H1 (cell line): ENCODE results near the gene PCSK9. TPM values are rescaled to one million over a fixed set of nuclear protein-coding genes. Genes with fewer than 3 reads are reported as not detected.
"Not testable (repeated sequence)": the region's sequence is repeated elsewhere in the genome, so short reads cannot be mapped to it uniquely, and the experiment has no call there.

Experiments used
- CTCF ChIA-PET: fragments of 300-600 bp; sonication (Branson Sonifier 250); formaldehyde crosslinking; loops from one replicate; lab custom pipeline; 2021; ENCODE audit not compliant: partially characterized antibody; lab: Charles Lee
- POLR2A ChIA-PET: fragments of 300-600 bp; sonication (Branson Sonifier 250); formaldehyde crosslinking; loops from one replicate; lab custom pipeline; 2021; ENCODE audit warnings: inconsistent platforms; ENCODE audit not compliant: partially characterized antibody; lab: Charles Lee
- DNase-seq, 2 experiments: peaks; one replicate each; pipeline versions ENCODE4 v3.0.0 to v3.0.0-alpha.2; 2010 to 2022; ENCODE audit warnings: low spot score in 2 of 2, low read depth in 1 of 2, mixed read lengths in 1 of 2
- FAIRE-seq: peaks from 2 replicates; lab custom pipeline; 2011; peaks lifted over from hg19 to GRCh38; lab: Jason Lieb, UNC
- H2AFZ ChIP-seq: 2 replicates; pipeline ENCODE4 v1.8.1; 2012; ENCODE audit warnings: low read length, inconsistent platforms
- H2AK5ac ChIP-seq: 2 replicates; pipeline ENCODE4 v1.6.1; 2013; ENCODE audit warnings: low read depth, low read length
- H2BK120ac ChIP-seq: replicated peaks from 2 replicates; pipeline ENCODE3; 2013; ENCODE audit warnings: low read depth, low read length, inconsistent platforms
- H2BK12ac ChIP-seq: 2 replicates; pipeline ENCODE4 v1.6.1; 2013; ENCODE audit warnings: low read depth, low read length
- H2BK15ac ChIP-seq: 2 replicates; pipeline ENCODE4 v1.6.1; 2013; ENCODE audit warnings: low read length
- H2BK20ac ChIP-seq: 2 replicates; pipeline ENCODE4 v1.6.1; 2013; ENCODE audit warnings: low read length
- H2BK5ac ChIP-seq: 2 replicates; pipeline ENCODE4 v1.6.1; 2013; ENCODE audit warnings: low read depth, low read length
- H3K14ac ChIP-seq: 2 replicates; pipeline ENCODE4 v1.6.1; 2013; ENCODE audit warnings: inconsistent platforms; ENCODE audit not compliant: insufficient read length
- H3K18ac ChIP-seq: 2 replicates; pipeline ENCODE4 v1.6.1; 2013; ENCODE audit warnings: low read length; ENCODE audit errors: extremely low read depth
- H3K23ac ChIP-seq: 2 replicates; pipeline ENCODE4 v1.6.1; 2013; ENCODE audit warnings: inconsistent platforms; ENCODE audit not compliant: insufficient read length
- H3K23me2 ChIP-seq: 2 replicates; pipeline ENCODE4 v1.6.1; 2013; ENCODE audit warnings: low read depth, low read length
- H3K27ac ChIP-seq: 2 replicates; pipeline ENCODE4 v1.6.1; 2011; ENCODE audit warnings: low read depth, low read length, inconsistent platforms
- H3K27me3 ChIP-seq, 4 experiments: replicated peaks in 1 of 4; 1 replicate in 1 of 4; 2 replicates in 3 of 4; pipeline versions ENCODE4 v1.6.1 to v1.8.1; 2011 to 2013; ENCODE audit warnings: low read length in 3 of 4, mild to moderate bottlenecking in 3 of 4, inconsistent platforms in 2 of 4, mixed read lengths in 2 of 4, moderate library complexity in 1 of 4; ENCODE audit not compliant: control insufficient read depth in 3 of 4, insufficient read depth in 3 of 4; ENCODE audit errors: extremely low read depth in 1 of 4
- H3K36me3 ChIP-seq, 4 experiments: 2 replicates each; pipeline versions ENCODE4 v1.6.1 to v1.8.1; 2011 to 2013; ENCODE audit warnings: mild to moderate bottlenecking in 4 of 4, low read length in 3 of 4, moderate library complexity in 2 of 4, control low read depth in 1 of 4, inconsistent platforms in 1 of 4; ENCODE audit not compliant: insufficient read depth in 4 of 4, control insufficient read depth in 2 of 4
- H3K4ac ChIP-seq: replicated peaks from 2 replicates; pipeline ENCODE3; 2013; ENCODE audit warnings: low read length, low read depth, mixed read lengths, inconsistent platforms; ENCODE audit not compliant: insufficient read length
- H3K4me1 ChIP-seq, 4 experiments: replicated peaks in 1 of 4; 1 replicate in 1 of 4; 2 replicates in 3 of 4; pipeline versions ENCODE4 v1.6.1 to v1.8.1; 2011 to 2013; ENCODE audit warnings: low read length in 3 of 4, inconsistent platforms in 2 of 4, mixed read lengths in 1 of 4; ENCODE audit not compliant: insufficient read depth in 4 of 4, control insufficient read depth in 3 of 4
- H3K4me2 ChIP-seq, 2 experiments: 2 replicates each; pipeline versions ENCODE4 v1.6.1 to v1.8.1; 2011 to 2013; ENCODE audit warnings: low read depth in 2 of 2, low read length in 2 of 2, control low read depth in 1 of 2, inconsistent platforms in 1 of 2, mild to moderate bottlenecking in 1 of 2; ENCODE audit not compliant: insufficient read depth in 1 of 2
- H3K4me3 ChIP-seq, 4 experiments: fragments of 200-600, 300-600 bp in 1 of 4; sonication (generic), shearing (Covaris generic), sonication (Bioruptor Twin) in 1 of 4; 2 replicates each; pipeline versions ENCODE4 v1.5.1 to v1.8.1; 2011 to 2016; ENCODE audit warnings: low read length in 4 of 4, low read depth in 3 of 4, control low read depth in 2 of 4, inconsistent platforms in 2 of 4, mild to moderate bottlenecking in 2 of 4, mixed read lengths in 1 of 4, moderate library complexity in 1 of 4; ENCODE audit not compliant: insufficient read depth in 2 of 4; ENCODE audit errors: extremely low read depth in 1 of 4
- H3K56ac ChIP-seq: replicated peaks from 2 replicates; pipeline ENCODE3; 2013; ENCODE audit warnings: low read depth, mild to moderate bottlenecking, mixed read lengths, low read length, inconsistent platforms; ENCODE audit not compliant: insufficient read length
- H3K79me1 ChIP-seq: 2 replicates; pipeline ENCODE4 v1.6.1; 2013; ENCODE audit warnings: low read depth, low read length, control low read depth
- H3K79me2 ChIP-seq, 2 experiments: 2 replicates each; pipeline versions ENCODE4 v1.6.1 to v1.8.1; 2012 to 2013; ENCODE audit warnings: low read length in 2 of 2, mild to moderate bottlenecking in 2 of 2, inconsistent platforms in 1 of 2; ENCODE audit not compliant: insufficient read depth in 2 of 2, control insufficient read depth in 1 of 2
- H3K9ac ChIP-seq, 4 experiments: replicated peaks in 1 of 4; 1 replicate in 1 of 4; 2 replicates in 3 of 4; pipeline versions ENCODE4 v1.6.1 to v1.8.1; 2011 to 2013; ENCODE audit warnings: low read depth in 3 of 4, low read length in 3 of 4, control low read depth in 2 of 4, mild to moderate bottlenecking in 2 of 4, moderate library complexity in 2 of 4, inconsistent platforms in 1 of 4; ENCODE audit errors: extremely low read depth in 1 of 4
- H3K9me3 ChIP-seq, 2 experiments: 2 replicates each; pipeline versions ENCODE4 v1.6.1 to v1.8.1; 2012 to 2013; ENCODE audit warnings: mild to moderate bottlenecking in 2 of 2, moderate library complexity in 2 of 2, control low read depth in 1 of 2, inconsistent platforms in 1 of 2, low read depth in 1 of 2, low read length in 1 of 2, mixed read lengths in 1 of 2; ENCODE audit not compliant: insufficient read depth in 2 of 2
- H4K20me1 ChIP-seq, 2 experiments: replicated peaks in 1 of 2; 2 replicates each; pipeline versions ENCODE3 to v1.8.1; 2011 to 2013; ENCODE audit warnings: inconsistent platforms in 2 of 2, low read length in 2 of 2, mild to moderate bottlenecking in 1 of 2; ENCODE audit not compliant: insufficient read depth in 2 of 2, control insufficient read depth in 1 of 2
- H4K5ac ChIP-seq: 2 replicates; pipeline ENCODE4 v1.6.1; 2013; ENCODE audit warnings: low read length, low read depth, mixed read lengths, inconsistent platforms; ENCODE audit not compliant: insufficient read length
- H4K8ac ChIP-seq: 2 replicates; pipeline ENCODE4 v1.8.0; 2013; ENCODE audit warnings: mild to moderate bottlenecking, moderate library complexity, low read length, inconsistent platforms; ENCODE audit not compliant: insufficient read depth; ENCODE audit errors: extremely low read depth
- H4K91ac ChIP-seq: replicated peaks from 2 replicates; pipeline ENCODE3; 2013; ENCODE audit warnings: low read length, mixed read lengths, inconsistent platforms; ENCODE audit not compliant: insufficient read length
- WGBS, 2 experiments: shearing (Covaris generic) in 1 of 2; methylation state at CpG; one replicate each; pipeline versions ENCODE4 v1.1.6 to v1.1.7; 2013 to 2015; ENCODE audit warnings: low lambda C conversion rate in 2 of 2, mixed read lengths in 2 of 2, inconsistent platforms in 1 of 2, low coverage in 1 of 2, missing lambda C conversion rate in 1 of 2; ENCODE audit not compliant: insufficient replicate concordance in 2 of 2, insufficient coverage in 1 of 2, insufficient read length in 1 of 2; ENCODE audit errors: extremely low coverage in 1 of 2, missing lambda C conversion rate in 1 of 2; 5-methylcytosine and 5-hydroxymethylcytosine counted together
- polyA plus RNA-seq, 7 experiments: library from polyadenylated mRNA; depleted of rRNA in 3 of 7; stranded (reverse) in 5 of 7; unstranded in 2 of 7; fragments of >200 nt in 5 of 7; fragments of 200-250 nt in 2 of 7; gene quantifications; 1 replicate in 5 of 7; 2 replicates in 1 of 7; 4 replicates in 1 of 7; pipeline versions ENCODE4 v1.2.1 to v1.2.3, GENCODE V29; 2011 to 2013; ENCODE audit warnings: missing spikeins in 2 of 7, mixed read lengths in 2 of 7
- total RNA-seq: library from RNA; stranded (reverse); fragmentation: NEBNext Ultra II Directional; extraction: Animal tissue kit (Norgen Biotek cat#: 25700); gene quantifications from 2 replicates; pipeline ENCODE4 v1.2.1, GENCODE V29; 2021

Gene PCSK9
- total and polyA plus RNA-seq, 2 of the 8 experiments (the other 6 are each of a cell fraction or from before 2014, with no cell fraction given), result 22.3 to 32.3 TPM

- H2BK12ac ChIP-seq, H3K36me3 ChIP-seq, H3K79me1 ChIP-seq, H4K5ac ChIP-seq, H4K8ac ChIP-seq, H2BK15ac ChIP-seq, H4K91ac ChIP-seq, H3K9ac ChIP-seq, CTCF ChIA-PET, H3K23ac ChIP-seq, H3K4me2 ChIP-seq, POLR2A ChIA-PET, H3K9me3 ChIP-seq, H3K79me2 ChIP-seq, H2BK5ac ChIP-seq, H3K4ac ChIP-seq, H3K27me3 ChIP-seq, DNase-seq, H2BK20ac ChIP-seq, H3K56ac ChIP-seq, H2BK120ac ChIP-seq, H3K4me1 ChIP-seq, FAIRE-seq, H2AK5ac ChIP-seq, H4K20me1 ChIP-seq, H3K18ac ChIP-seq, H3K27ac ChIP-seq, H2AFZ ChIP-seq, H3K14ac ChIP-seq, H3K23me2 ChIP-seq: not testable (repeated sequence)
- H3K4me3 ChIP-seq, result peak overlapping the region in 2 of 4 experiments; percentile 28 to 43; a peak in 2 of 8 replicates
- WGBS, 2 experiments, result 94% methylated on average over 3 of the region's 3 CpGs; no CpG with 5 or more reads in 1 of the 2 experiments
These were observed 12.7 kb upstream of the PCSK9 start for GRCh38 chr1:55026682-55027081.

GRCh38 chr1:55031098-55031497 is 8.2 kb upstream of the PCSK9 start:
- H3K4ac ChIP-seq, H3K27me3 ChIP-seq, POLR2A ChIA-PET, H3K36me3 ChIP-seq, H4K20me1 ChIP-seq, H3K23me2 ChIP-seq, FAIRE-seq, H4K5ac ChIP-seq, H2BK15ac ChIP-seq, H3K27ac ChIP-seq, CTCF ChIA-PET, H4K8ac ChIP-seq, H3K4me1 ChIP-seq, H2BK5ac ChIP-seq, H3K4me3 ChIP-seq, H3K4me2 ChIP-seq, H3K9me3 ChIP-seq, H3K56ac ChIP-seq, H3K23ac ChIP-seq, DNase-seq, H3K18ac ChIP-seq, H2BK120ac ChIP-seq, H2BK12ac ChIP-seq, H2BK20ac ChIP-seq, H4K91ac ChIP-seq, H2AK5ac ChIP-seq, H3K79me1 ChIP-seq, H3K79me2 ChIP-seq, H3K14ac ChIP-seq, H2AFZ ChIP-seq, H3K9ac ChIP-seq: not testable (repeated sequence)
- WGBS, 2 experiments, result 95% methylated on average over 5 of the region's 5 CpGs; no CpG with 5 or more reads in 1 of the 2 experiments
